GM19395 (cell line): ENCODE results near the gene THSD4.

Experiments
- ATAC-seq: cut with Tn5 transposase; IDR thresholded peaks from one replicate; pipeline ENCODE4 v1.9.1; 2021; ENCODE audit warnings: mild to moderate bottlenecking, moderate library complexity; ENCODE audit not compliant: unreplicated experiment

The THSD4 gene

GRCh38 chr15:71811036-71811736 is 695.9 kb downstream of the THSD4 start:
- no peak for ATAC-seq

DNA sequence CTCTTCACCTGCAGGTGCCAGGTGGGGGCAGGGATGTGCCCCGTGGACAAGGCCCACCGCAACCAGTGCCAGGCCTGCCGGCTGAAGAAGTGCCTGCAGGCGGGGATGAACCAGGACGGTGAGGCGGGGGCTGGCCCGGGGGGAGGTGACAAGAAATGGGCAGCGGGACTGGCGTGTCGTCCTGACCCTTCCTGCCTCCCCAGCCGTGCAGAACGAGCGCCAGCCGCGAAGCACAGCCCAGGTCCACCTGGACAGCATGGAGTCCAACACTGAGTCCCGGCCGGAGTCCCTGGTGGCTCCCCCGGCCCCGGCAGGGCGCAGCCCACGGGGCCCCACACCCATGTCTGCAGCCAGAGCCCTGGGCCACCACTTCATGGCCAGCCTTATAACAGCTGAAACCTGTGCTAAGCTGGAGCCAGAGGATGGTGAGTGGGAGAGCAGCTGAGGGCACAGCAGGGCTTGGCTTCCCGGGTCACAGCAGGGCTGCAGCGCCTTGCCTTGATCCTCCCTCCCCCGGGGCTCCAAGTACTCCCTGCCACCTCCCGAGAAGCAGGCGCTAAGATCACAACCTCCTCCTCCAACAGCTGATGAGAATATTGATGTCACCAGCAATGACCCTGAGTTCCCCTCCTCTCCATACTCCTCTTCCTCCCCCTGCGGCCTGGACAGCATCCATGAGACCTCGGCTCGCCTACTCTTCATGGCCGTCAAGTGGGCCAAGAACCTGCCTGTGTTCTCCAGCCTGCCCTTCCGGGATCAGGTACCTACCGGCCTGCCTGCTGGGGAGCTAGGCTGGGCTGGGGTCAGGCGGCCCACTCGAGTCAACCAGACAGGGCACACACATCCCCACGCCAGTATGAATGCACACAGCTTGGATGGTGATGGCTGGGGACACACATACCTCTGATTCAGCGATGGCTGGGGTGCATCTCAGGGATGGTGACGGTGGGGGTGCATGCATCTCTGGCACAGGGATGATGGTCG is 696.8 kb downstream of the THSD4 start:
- ATAC-seq: no peak

DNA sequence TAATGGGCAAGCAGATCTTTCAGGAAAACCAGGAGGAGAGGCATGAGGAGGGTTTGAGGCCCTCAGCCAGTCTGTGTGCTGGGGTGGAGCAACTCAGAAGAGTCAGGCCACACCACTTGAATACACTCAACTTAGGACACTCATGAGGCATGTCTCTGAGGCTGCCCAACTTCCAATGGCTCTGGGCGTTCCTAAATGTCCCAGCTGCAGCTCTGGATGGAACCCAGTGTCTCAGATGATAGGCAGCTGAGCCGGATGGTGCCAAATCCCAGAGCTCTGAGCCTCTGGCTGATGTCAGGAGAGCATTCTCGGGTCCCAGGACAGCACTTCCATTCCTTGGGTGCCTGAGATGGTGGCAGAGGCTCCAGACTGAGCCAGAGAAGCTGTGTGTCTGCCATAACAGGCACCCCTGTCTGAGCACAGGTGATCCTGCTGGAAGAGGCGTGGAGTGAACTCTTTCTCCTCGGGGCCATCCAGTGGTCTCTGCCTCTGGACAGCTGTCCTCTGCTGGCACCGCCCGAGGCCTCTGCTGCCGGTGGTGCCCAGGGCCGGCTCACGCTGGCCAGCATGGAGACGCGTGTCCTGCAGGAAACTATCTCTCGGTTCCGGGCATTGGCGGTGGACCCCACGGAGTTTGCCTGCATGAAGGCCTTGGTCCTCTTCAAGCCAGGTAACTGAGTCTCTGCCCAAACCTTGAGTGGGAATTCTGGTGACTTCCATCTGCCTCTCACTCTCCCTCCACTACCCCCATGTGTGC is 697.9 kb downstream of the THSD4 start:
- ATAC-seq: no peak

DNA sequence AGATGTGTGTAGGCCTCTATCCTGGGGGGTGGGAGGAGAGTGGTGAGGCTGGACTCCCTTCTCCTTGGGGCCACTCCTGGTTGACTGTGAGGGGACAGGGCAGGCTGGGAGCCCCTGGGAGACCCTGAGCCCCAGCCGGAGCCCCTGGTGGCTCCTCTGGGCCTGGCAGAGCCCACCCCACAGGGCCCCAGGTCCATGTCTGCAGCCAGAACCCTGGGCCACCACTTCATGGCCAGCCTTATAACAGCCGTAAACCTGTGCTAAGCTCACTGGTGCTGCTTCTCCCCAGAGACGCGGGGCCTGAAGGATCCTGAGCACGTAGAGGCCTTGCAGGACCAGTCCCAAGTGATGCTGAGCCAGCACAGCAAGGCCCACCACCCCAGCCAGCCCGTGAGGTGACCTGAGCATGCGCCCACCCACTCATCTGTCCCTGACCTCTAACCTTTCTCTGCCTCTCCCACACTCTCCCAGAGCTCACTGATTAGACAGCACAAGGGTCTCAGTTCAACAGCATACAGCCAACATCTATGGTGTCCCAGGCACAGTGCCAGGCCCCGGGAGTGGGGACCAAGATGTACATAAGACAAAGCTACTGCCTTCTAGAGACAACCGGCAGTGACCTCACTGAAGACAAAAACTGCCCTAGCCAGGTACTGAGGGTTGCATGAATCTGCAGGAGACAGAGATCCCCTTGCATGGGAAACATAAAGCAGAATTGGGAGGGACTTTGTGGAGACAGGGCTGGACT is 698.6 kb downstream of the THSD4 start:
- ATAC-seq: no peak

DNA sequence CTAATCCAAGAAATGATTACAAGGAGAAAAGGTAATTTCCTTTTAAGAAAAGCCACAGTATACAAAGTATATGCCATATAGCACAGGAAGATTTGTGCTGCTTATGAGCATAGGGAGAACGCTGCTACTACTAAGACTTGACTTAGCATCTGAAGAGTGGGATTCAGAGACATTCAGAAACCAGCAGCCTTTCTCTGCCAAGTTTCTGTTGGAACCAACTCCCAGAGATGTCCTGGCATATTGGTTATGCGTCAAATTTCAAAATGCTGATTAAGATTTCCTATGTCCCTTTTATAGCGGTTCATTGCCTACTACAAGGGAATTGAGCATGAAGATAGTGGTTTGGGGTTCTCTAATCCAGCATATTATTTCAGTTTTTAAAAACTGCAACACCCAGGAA is 700.0 kb downstream of the THSD4 start:
- no peak for ATAC-seq

GRCh38 chr15:71817351-71817750 is 702.1 kb downstream of the THSD4 start:
- ATAC-seq: no peak

GRCh38 chr15:71820127-71820526 is 704.9 kb downstream of the THSD4 start:
- no peak for ATAC-seq

GRCh38 chr15:71821547-71822129 is 706.4 kb downstream of the THSD4 start:
- no peak for ATAC-seq

GRCh38 chr15:71822890-71823630 is 707.8 kb downstream of the THSD4 start:
- no peak for ATAC-seq

DNA sequence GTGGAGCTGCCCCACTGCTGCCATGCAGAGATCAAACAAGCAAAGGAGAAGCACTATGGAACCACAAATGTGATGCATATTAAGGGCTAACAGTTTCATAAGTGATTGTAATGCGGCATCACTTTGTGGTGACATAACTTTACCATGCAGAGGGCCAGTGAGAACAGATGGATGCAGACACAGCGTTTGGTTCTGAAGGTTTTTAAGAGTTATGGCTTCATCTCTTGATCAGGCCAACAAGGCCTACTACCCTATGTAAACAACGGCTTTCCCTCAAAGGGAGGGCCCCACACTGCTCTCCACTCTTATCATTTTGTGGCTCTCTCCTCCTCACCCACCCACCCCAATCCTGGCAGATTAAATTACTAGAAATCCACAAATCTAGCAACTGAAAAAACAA is 708.5 kb downstream of the THSD4 start:
- no peak for ATAC-seq

DNA sequence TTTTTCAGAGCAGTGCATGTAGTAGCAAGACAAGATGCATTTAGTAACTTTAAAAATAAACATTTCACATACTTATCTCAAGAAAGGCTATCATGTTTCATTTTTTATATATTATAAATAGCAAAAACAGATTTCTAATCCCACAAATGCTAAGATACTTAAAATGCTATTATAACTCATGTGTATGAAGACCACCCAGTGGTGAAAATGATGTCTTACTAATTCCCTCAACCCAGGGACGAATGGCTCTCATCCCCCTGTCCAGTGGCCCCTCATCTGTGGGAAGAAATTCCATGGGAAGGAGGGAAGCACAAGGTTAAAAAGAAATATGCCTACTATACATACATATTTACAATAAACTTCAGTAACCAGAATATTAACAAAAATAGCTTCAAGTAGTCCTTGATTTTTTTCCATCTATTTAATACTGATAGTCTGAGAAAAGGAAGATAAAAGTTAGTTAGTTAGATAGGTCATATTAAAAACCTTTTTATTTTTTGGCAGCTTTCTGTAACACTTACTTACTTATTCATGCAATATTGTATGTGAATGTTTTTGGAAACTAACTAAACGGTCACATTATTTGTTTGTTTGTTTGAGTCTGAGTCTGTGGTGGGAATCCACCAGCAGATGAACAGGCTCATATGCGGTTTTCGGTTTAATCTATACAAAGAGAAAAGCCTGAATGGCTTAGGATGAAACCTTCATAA is 709.9 kb downstream of the THSD4 start:
- ATAC-seq: no peak

GRCh38 chr15:71826196-71826595 is 710.9 kb downstream of the THSD4 start:
- ATAC-seq: no peak

DNA sequence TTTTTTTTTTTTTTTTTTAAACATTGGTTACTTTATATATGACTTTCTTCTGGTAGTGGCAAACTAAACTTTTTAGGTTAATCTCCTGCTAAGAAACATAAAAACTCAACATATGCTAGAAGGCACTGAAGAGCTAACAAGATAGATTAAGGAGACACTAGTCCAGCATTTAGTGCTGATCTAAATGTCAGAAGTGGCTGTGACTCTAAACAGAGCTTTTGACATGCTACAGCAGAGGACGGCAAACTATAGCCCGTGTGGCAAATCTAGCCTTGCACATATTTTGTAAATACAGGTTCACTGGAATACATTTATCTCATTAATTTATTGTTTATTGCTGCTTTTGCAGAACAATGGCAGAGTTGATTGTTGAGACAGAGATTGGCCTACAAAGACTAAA is 715.7 kb downstream of the THSD4 start:
- no peak for ATAC-seq
